Upper lobe of right lung (tissue), 1 donor: ENCODE results near the gene WFDC11. TPM values are rescaled to one million over a fixed set of nuclear protein-coding genes. Genes with fewer than 3 reads are reported as not detected.

ENCODE experiments used
- ATAC-seq: fragments of 200-7000 bp; cut with Tn5 transposase; one replicate; pipeline ENCODE4 v1.9.1; 2020; ENCODE audit warnings: mild to moderate bottlenecking, moderate library complexity
- DNase-seq: peaks from one replicate; pipeline ENCODE4 v3.0.0-alpha.2; 2020
- H3K27ac ChIP-seq: fragments of 200-600 bp; one replicate; pipeline ENCODE4 v1.8.0; 2022
- H3K27me3 ChIP-seq: fragments of 200-600 bp; one replicate; pipeline ENCODE4 v1.8.0; 2022; ENCODE audit warnings: mild to moderate bottlenecking
- H3K36me3 ChIP-seq: fragments of 200-600 bp; one replicate; pipeline ENCODE4 v1.8.0; 2022
- H3K4me1 ChIP-seq: fragments of 200-600 bp; one replicate; pipeline ENCODE4 v1.8.0; 2022
- H3K4me3 ChIP-seq: fragments of 200-600 bp; one replicate; pipeline ENCODE4 v1.8.0; 2022; ENCODE audit warnings: mild to moderate bottlenecking
- H3K9me3 ChIP-seq: fragments of 200-600 bp; one replicate; pipeline ENCODE4 v1.8.0; 2022
- intact Hi-C: fragments of 100-400 bp; cut with DNase I; formaldehyde crosslinking; loops from one replicate; pipeline ENCODE4 v1.11.0; 2022
- microRNA-seq: library from miRNA; unstranded; fragments of <30 nt; microRNA quantifications from one replicate; pipeline ENCODE4 v1.2.0, GENCODE V29; 2020; ENCODE audit warnings: borderline microRNAs expressed
- total RNA-seq: library from RNA; stranded (reverse); fragmentation: NEBNext Ultra II Directional; extraction: Animal tissue kit (Norgen Biotek cat#: 25700); gene quantifications from one replicate; pipeline ENCODE4 v1.2.1, GENCODE V29; 2021
- TF ChIP-seq, protein P1 (sequence below): fragments of 200-600 bp; IDR thresholded peaks from one replicate; pipeline ENCODE4 v1.8.0; 2022; ENCODE audit warnings: antibody characterized with exemption
- donor health status: DM: no; HTN: yes; CAD: no; lungs with severe emphysema.

WFDC11 gene
- total RNA-seq, 1 donor from 2014 or later = not detected

DNA sequence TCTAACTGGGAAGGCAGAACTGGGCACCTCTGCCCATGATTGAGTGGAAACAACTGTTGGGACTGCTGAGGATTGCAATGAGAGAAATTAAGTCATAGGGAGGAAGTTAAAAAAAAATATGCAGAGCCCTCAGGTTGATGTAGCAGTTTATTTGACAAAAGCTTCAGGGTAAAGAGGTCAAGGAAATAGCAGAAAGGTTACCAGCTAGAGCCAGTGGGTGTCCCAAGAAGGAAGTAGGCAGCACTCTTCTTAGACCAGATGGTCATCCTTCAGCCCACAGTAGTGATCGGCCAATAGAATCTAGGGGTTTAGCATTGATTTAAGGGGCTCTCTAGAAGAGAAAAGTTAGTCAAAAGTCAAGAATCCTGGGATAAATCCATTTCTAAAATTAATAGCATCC is 62.2 kb downstream of the WFDC11 start:
- Histone ChIP-seq H3K27ac (no peak overlapping the region), H3K9me3 (no peaks in the 10 kb centered on the region), H3K27me3 (no peaks in the 10 kb centered on the region), H3K36me3 (no peaks in the 10 kb centered on the region), H3K4me1 (no peaks in the 10 kb centered on the region), H3K4me3 (no peak overlapping the region)
- intact Hi-C loops = no loop called here
- ATAC-seq (peak; percentile 51), DNase-seq (no peak)
- TF ChIP-seq, protein P1, sequence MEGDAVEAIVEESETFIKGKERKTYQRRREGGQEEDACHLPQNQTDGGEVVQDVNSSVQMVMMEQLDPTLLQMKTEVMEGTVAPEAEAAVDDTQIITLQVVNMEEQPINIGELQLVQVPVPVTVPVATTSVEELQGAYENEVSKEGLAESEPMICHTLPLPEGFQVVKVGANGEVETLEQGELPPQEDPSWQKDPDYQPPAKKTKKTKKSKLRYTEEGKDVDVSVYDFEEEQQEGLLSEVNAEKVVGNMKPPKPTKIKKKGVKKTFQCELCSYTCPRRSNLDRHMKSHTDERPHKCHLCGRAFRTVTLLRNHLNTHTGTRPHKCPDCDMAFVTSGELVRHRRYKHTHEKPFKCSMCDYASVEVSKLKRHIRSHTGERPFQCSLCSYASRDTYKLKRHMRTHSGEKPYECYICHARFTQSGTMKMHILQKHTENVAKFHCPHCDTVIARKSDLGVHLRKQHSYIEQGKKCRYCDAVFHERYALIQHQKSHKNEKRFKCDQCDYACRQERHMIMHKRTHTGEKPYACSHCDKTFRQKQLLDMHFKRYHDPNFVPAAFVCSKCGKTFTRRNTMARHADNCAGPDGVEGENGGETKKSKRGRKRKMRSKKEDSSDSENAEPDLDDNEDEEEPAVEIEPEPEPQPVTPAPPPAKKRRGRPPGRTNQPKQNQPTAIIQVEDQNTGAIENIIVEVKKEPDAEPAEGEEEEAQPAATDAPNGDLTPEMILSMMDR = no peak

Small RNA genes lying within 50 kb of the gene (microRNA-seq; reads per million reads assigned to microRNA genes)
- 5.3 reads per million, percentile 29 among the genes with 10 or more reads in this experiment for gene MIR3617

Other genes with a start within 250 kb of the WFDC11 start
- 113 TPM for gene WFDC2, start 200.5 kb downstream of the WFDC11 start, total RNA-seq
- not detected for gene SPINT3, start 154.6 kb downstream of the WFDC11 start, total RNA-seq
- not detected for gene WFDC6, start 130.8 kb downstream of the WFDC11 start, total RNA-seq
- not detected for gene EPPIN, start 122.8 kb downstream of the WFDC11 start, total RNA-seq
- not detected for gene WFDC8, start 91.0 kb downstream of the WFDC11 start, total RNA-seq
- gene WFDC10A, start 40.5 kb downstream of the WFDC11 start, total RNA-seq = not detected
- not detected for gene WFDC9, start 39.0 kb downstream of the WFDC11 start, total RNA-seq
- gene WFDC13, start 31.8 kb upstream of the WFDC11 start, total RNA-seq = not detected
- gene WFDC10B, start 34.8 kb upstream of the WFDC11 start, total RNA-seq = not detected
- not detected for gene SPINT4, start 52.1 kb upstream of the WFDC11 start, total RNA-seq
- gene WFDC3, start 121.6 kb upstream of the WFDC11 start, total RNA-seq = 2.1 TPM
- gene DNTTIP1, start 121.7 kb upstream of the WFDC11 start, total RNA-seq = 32.0 TPM
- 1.4 TPM for gene UBE2C, start 142.4 kb upstream of the WFDC11 start, total RNA-seq
- gene TNNC2, start 157.1 kb upstream of the WFDC11 start, total RNA-seq = 0.61 TPM
- 23.4 TPM for gene SNX21, start 163.6 kb upstream of the WFDC11 start, total RNA-seq
- 23.5 TPM for gene ACOT8, start 187.2 kb upstream of the WFDC11 start, total RNA-seq
- gene ZSWIM3, start 187.4 kb upstream of the WFDC11 start, total RNA-seq = 4.0 TPM
- gene ZSWIM1, start 211.0 kb upstream of the WFDC11 start, total RNA-seq = 9.6 TPM
- gene SPATA25, start 217.4 kb upstream of the WFDC11 start, total RNA-seq = 1.3 TPM
- gene NEURL2, start 221.0 kb upstream of the WFDC11 start, total RNA-seq = 2.8 TPM
- 164 TPM for gene CTSA, start 221.1 kb upstream of the WFDC11 start, total RNA-seq
- gene PLTP, start 241.9 kb upstream of the WFDC11 start, total RNA-seq = 65.9 TPM